Adrenal gland (tissue), 12 donors: Measurements from ENCODE around the gene TRAF3. TPM values are rescaled to one million over a fixed set of nuclear protein-coding genes. Genes with fewer than 3 reads are reported as not detected.

Experiments
- DNase-seq, 7 donors: peaks; one replicate each; pipeline ENCODE4 v3.0.0-alpha.2; 2019 to 2020
- H3K27ac ChIP-seq, 5 donors: fragments of 200-600 bp; sonication (generic) in 4 of 5; 1 replicate in 3 of 5; 2 replicates in 2 of 5; pipeline versions ENCODE4 v1.5.1 to v1.8.0; 2016 to 2020; ENCODE audit warnings: mild to moderate bottlenecking in 1 of 5
- H3K27me3 ChIP-seq: fragments of 200-600 bp; 2 replicates; pipeline ENCODE4 v1.8.0; 2021
- H3K36me3 ChIP-seq, 2 donors: fragments of 200-600 bp; replicated peaks in 1 of 2; 1 replicate in 1 of 2; 2 replicates in 1 of 2; pipeline versions ENCODE4 v1.5.1 to v1.8.0; 2018 to 2022
- H3K4me1 ChIP-seq, 2 donors: fragments of 200-600 bp; replicated peaks in 1 of 2; 1 replicate in 1 of 2; 2 replicates in 1 of 2; pipeline versions ENCODE4 v1.5.1 to v1.8.0; 2018 to 2021
- H3K4me3 ChIP-seq, 4 donors: fragments of 200-600 bp; sonication (generic) in 3 of 4; one replicate each; pipeline ENCODE4 v1.5.1; 2016 to 2018
- H3K9me3 ChIP-seq, 3 donors: fragments of 200-600 bp; sonication (generic) in 1 of 3; replicated peaks in 1 of 3; 1 replicate in 2 of 3; 2 replicates in 1 of 3; pipeline versions ENCODE4 v1.5.1 to v1.8.0; 2016 to 2021
- POLR2A ChIP-seq, 2 donors: fragments of 450-650 bp; IDR thresholded peaks; one replicate each; pipeline ENCODE4 v1.6.1; 2017; ENCODE audit warnings: antibody characterized with exemption in 2 of 2, mild to moderate bottlenecking in 2 of 2, moderate library complexity in 1 of 2
- WGBS, 4 donors: extraction: QIAGEN DNeasy Blood & Tissue Kit in 2 of 4; methylation state at CpG; one replicate each; pipeline versions ENCODE4 v1.1.5 to v1.1.7; 2013 to 2017; 5-methylcytosine and 5-hydroxymethylcytosine counted together
- intact Hi-C, 2 donors: fragments of 100-400 bp; cut with DNase I; formaldehyde crosslinking; loops; one replicate each; pipeline versions ENCODE4 v1.14.1 to v1.15.0; 2022 to 2023
- polyA plus RNA-seq, 3 donors: library from polyadenylated mRNA; stranded (reverse); fragments of 200-250 nt in 2 of 3; fragments of 350-450 nt in 1 of 3; fragmentation: Illumina TruSeq in 1 of 3; extraction: RNeasy Lipid Tissue Mini Kit (QIAGEN cat#74804) in 1 of 3; gene quantifications; one replicate each; pipeline ENCODE4 v1.2.3, GENCODE V29; 2013 to 2014
- total RNA-seq, 9 donors: library from RNA; depleted of rRNA in 4 of 9; stranded (reverse); fragments of >200 nt in 4 of 9; fragments of 120-200 nt in 1 of 9; fragmentation: NEBNext Ultra II Directional in 1 of 9; extraction: Animal tissue kit (Norgen Biotek cat#: 25700) in 1 of 9; gene quantifications; one replicate each; pipeline versions ENCODE4 v1.1.0 to v1.2.4, GENCODE V29; 2013 to 2023
- TF ChIP-seq, protein P1 (sequence below), 6 experiments: fragments of 450-650 bp in 4 of 6; fragments of 200-600 bp in 2 of 6; sonication (generic) in 1 of 6; IDR thresholded peaks; 1 replicate in 5 of 6; 2 replicates in 1 of 6; pipeline versions ENCODE4 v1.5.1 to v1.8.0; 2016 to 2021; ENCODE audit warnings: antibody characterized with exemption in 6 of 6, mild to moderate bottlenecking in 2 of 6, moderate library complexity in 1 of 6
- donor health status: healthy with polysubstance abuse.
- donor health status: Bipolar disorder and iron deficiency.
- donor health status: DM: yes; HTN: yes; CAD: no.
- donor health status: DM: no; HTN: no; CAD: no.
- donor health status: DM: no; HTN: no; CAD: no.
- donor health status: DM: yes; HTN: yes; CAD: no.

TRAF3 gene
- total and polyA plus RNA-seq, 12 donors = 3.7 to 14.5 (median 9.8) TPM

DNA sequence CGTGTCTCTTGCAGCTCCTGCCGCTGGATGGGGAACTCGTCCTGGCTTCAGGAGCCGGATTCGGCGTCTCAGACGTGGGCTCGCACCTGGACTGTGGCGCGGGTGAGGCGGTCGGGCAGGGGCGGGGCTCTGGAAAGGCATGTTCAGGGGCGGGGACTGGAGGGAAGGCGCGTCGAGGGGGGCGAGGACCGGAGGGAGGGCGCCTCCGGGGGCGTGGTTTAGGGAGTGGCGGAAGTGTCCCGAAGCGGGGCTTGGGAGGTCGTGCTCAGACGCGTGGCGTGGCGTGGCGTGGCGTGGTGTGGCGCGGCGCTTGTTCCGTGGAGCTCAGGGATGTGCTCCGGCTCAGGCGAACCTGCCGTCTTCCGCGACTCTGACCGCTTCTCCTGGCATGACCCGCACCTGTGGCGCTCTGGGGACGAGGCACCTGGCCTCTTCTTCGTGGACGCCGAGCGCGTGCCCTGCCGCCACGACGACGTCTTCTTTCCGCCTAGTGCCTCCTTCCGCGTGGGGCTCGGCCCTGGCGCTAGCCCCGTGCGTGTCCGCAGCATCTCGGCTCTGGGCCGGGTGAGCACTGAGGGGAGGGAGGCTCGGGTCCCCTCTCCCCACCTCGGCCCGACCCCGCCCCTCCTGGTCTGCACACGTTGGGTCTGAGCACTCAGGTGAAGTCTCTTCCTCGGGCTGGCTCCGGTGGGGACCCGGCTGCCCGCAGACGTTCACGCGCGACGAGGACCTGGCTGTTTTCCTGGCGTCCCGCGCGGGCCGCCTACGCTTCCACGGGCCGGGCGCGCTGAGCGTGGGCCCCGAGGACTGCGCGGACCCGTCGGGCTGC lies 151.4 kb downstream of the TRAF3 start:
- TF ChIP-seq, protein P1, sequence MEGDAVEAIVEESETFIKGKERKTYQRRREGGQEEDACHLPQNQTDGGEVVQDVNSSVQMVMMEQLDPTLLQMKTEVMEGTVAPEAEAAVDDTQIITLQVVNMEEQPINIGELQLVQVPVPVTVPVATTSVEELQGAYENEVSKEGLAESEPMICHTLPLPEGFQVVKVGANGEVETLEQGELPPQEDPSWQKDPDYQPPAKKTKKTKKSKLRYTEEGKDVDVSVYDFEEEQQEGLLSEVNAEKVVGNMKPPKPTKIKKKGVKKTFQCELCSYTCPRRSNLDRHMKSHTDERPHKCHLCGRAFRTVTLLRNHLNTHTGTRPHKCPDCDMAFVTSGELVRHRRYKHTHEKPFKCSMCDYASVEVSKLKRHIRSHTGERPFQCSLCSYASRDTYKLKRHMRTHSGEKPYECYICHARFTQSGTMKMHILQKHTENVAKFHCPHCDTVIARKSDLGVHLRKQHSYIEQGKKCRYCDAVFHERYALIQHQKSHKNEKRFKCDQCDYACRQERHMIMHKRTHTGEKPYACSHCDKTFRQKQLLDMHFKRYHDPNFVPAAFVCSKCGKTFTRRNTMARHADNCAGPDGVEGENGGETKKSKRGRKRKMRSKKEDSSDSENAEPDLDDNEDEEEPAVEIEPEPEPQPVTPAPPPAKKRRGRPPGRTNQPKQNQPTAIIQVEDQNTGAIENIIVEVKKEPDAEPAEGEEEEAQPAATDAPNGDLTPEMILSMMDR (IDR thresholded peaks at IDR 0.05) = no peak
- TF ChIP-seq POLR2A (IDR thresholded peaks at IDR 0.05) = no peak
- Histone ChIP-seq H3K4me1 (peaks cover 22 to 28% of the 10 kb centered on the region in 2 donors), H3K9me3 (no peaks in the 10 kb centered on the region), H3K36me3 (peaks cover 0 to 9% of the 10 kb centered on the region in 2 donors), H3K4me3 (peak overlapping the region in 1 of 4 donors; percentile 46), H3K27ac (no peak overlapping the region), H3K27me3 (peaks cover 25% of the 10 kb centered on the region)
- peak in 4 of 7 donors; percentile 48 to 62 (median 53) for DNase-seq
- WGBS, 4 donors = 1 to 4% (median 3%) methylated on average over 23 to 94 of the region's 94 CpGs
- intact Hi-C loops = no loop called here

DNA sequence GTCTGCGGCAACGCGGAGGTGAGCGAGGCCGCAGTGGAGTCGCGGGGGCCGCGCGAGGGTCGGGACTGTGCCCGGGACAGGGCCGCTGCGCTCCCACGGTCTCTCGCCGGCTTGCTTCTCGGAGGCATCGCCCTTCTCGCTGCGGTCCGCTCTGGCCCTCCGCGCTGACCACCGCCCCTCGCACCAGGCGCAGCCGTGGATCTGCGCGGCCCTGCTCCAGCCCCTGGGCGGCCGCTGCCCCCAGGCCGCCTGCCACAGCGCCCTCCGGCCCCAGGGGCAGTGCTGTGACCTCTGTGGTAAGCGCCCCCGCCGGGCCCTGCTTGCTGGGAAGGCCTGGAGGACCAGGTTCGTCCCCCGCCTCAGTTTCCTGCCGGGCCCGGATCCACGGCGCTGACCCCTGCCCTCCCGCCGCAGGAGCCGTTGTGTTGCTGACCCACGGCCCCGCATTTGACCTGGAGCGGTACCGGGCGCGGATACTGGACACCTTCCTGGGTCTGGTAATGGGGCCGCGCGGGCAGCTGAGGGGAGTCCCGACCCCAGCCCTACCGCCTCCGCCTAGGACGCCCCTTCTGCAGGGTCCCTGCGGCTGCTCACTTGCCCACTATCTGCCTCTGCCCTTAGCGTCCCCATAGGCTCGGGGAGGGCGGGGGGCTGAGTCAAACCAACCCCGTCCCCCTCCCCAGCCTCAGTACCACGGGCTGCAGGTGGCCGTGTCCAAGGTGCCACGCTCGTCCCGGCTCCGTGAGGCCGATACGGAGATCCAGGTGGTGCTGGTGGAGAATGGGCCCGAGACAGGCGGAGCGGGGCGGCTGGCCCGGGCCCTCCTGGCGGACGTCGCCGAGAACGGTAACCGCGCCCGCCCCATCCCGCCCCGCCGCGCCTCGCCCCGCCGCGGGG lies 152.2 kb downstream of the TRAF3 start:
- H3K4me3 ChIP-seq = peak overlapping the region in 1 of 4 donors; percentile 46

DNA sequence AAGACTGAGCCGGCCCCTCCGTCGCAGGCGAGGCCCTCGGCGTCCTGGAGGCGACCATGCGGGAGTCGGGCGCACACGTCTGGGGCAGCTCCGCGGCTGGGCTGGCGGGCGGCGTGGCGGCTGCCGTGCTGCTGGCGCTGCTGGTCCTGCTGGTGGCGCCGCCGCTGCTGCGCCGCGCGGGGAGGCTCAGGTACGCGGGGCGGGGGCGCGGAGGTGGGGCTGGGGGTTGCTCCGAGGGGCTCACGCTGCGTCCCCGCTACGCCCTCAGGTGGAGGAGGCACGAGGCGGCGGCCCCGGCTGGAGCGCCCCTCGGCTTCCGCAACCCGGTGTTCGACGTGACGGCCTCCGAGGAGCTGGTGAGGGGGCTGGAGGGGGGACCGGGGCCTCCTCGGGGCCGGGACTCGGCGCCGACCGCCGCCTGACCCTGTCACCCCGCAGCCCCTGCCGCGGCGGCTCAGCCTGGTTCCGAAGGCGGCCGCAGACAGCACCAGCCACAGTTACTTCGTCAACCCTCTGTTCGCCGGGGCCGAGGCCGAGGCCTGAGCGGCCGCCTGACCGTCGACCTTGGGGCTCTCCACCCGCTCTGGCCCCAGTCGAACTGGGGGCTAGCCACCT lies 153.0 kb downstream of the TRAF3 start:
- DNase-seq = peak in 2 of 7 donors; percentile 26
- Histone ChIP-seq H3K36me3 (peaks cover 0 to 12% of the 10 kb centered on the region in 2 donors), H3K4me3 (peak overlapping the region in 1 of 4 donors; percentile 46), H3K27me3 (peaks cover 22% of the 10 kb centered on the region), H3K4me1 (peaks cover 22 to 28% of the 10 kb centered on the region in 2 donors), H3K27ac (no peak overlapping the region), H3K9me3 (no peaks in the 10 kb centered on the region)
- 0 to 6% (median 4%) methylated on average over 1 to 74 of the region's 74 CpGs for WGBS, 4 donors
- TF ChIP-seq, protein P1 (IDR thresholded peaks at IDR 0.05) = no peak
- no peak for TF ChIP-seq POLR2A (IDR thresholded peaks at IDR 0.05)
- intact Hi-C loops = no loop called here

More for the DNA sequence above, 152.2 kb downstream of the TRAF3 start:
- Histone ChIP-seq H3K36me3 (peaks cover 0 to 12% of the 10 kb centered on the region in 2 donors), H3K4me1 (peaks cover 22 to 28% of the 10 kb centered on the region in 2 donors), H3K9me3 (no peaks in the 10 kb centered on the region), H3K27ac (no peak overlapping the region), H3K27me3 (peaks cover 23% of the 10 kb centered on the region)
- TF ChIP-seq, protein P1 (IDR thresholded peaks at IDR 0.05) = no peak
- no peak for TF ChIP-seq POLR2A (IDR thresholded peaks at IDR 0.05)
- WGBS, 4 donors = 3 to 5% (median 4%) methylated on average over 18 to 94 of the region's 94 CpGs; no CpG with 5 or more reads in 1 of the 4 donors
- intact Hi-C loops = no loop called here
- no peak for DNase-seq
